ENCODE measurements around the gene KSR1.

- TF ChIP-seq CTCF (IDR thresholded peaks at IDR 0.05; ENCODE audit: insufficient read depth, low read depth, low read length), result no peak
- TF ChIP-seq EZH2 (IDR thresholded peaks at IDR 0.05; ENCODE audit: insufficient read depth, low read length), result no peak
These were observed 74.6 kb downstream of the KSR1 start for GRCh38 chr17:27530764-27531391.
